ENCODE measurements around the gene RPP25.

The RPP25 gene, protein sequence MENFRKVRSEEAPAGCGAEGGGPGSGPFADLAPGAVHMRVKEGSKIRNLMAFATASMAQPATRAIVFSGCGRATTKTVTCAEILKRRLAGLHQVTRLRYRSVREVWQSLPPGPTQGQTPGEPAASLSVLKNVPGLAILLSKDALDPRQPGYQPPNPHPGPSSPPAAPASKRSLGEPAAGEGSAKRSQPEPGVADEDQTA

DNA sequence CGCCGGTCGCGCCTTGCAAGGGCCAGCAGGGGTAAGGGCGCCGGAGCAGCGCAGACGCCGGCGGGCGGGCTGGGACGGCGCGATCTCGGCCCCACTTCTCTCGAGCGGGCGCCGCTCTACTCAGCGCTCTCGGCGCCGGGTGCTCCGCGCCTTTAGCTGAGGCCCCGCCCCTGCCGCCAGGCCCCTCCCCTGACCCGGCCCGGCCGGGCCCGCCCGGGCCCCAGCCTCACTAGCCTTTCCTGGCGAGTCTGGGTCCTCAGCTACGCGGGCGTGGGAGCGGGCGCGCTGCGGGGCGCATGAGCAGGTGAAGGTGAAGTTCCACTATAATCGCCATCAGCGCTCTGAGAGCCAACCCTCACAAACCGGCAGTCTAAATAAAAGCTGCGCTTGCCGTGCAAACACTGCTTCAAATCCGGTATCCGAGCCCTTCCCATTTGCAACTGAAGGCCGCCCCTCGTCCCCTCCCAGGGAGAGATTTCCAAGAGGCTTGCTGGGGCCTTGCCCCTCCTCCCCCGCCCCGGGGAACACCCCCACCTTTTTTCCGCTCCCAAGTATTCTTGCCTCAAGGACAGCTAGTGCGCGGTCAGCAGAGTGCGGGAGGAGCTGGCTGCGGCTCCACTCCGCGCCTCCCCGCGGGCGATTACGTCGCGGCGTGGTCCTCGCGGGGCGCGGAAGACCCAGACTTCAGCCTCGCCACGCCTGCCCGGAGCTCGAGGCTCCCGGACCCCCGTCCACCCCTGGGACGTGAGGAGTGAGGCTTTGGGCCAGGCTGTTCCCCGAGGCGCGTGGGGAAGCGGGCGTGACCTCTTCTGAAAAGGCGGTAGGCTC lies at the start of gene RPP25:
TSS of gene RPP25 (minus strand) at position 125 of the 828 bp plus-strand sequence. CDS start 189 bp downstream, outside the sequence.
- DNase-seq = peak; percentile 56

DNA sequence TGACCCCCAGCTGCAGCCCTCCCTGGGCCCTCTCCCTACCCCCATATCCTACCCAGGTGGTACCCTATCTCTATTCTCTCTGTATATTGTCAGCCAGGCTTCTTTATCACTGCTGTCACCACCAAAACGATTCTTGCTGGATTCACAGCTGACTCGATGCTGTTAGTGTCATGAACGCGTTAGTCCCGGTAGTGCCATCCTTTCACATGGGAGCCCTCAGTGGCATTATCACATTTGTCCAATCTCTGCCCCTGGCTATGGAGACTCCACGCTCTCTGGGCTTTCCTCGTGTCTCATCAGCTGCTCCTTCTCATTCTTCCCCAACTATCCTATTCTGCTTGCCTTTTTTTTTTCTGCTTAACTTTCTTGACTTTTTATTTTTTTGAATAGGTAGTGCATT lies 45.8 kb upstream of the RPP25 start:
- no peak for DNase-seq

DNA sequence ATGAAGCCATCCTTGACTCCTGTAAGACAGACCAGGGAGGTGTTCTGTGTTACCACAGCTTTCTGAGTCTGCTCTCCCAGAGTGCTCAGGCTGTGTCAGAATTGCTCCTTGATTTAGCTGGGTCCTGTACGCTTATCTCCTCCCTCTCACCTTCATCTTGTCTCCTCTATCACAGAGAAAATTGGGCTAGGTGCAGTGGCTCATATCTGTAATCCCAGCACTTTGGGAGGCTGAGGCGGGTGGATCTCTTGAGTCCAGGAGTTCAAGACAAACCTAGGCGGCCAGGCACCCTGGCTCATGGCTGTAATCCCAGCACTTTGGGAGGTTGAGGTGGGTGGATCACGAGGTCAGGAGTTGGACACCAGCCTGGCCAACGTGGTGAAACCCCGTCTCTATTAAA lies 44.7 kb upstream of the RPP25 start:
- DNase-seq = no peak

DNA sequence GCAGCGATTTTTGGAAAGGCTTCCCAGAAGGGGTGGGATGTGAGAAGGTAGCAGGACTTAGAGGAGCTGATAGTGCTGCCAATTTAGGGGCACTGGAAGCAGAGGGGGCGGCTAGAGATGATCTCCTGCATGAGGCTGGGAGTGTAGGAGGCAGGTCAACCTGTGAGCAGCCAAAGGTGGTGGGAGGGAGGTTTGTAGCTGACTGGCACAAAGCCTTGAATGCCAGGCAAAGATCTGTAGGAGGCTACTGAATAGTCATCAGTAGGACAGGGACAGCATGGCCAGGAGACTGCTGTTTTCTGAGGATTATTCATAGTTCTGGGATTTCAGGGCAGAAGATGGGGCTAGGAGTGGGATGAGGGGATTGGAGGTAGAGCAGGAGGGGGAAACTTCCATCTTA lies 41.0 kb upstream of the RPP25 start:
- DNase-seq = no peak

DNA sequence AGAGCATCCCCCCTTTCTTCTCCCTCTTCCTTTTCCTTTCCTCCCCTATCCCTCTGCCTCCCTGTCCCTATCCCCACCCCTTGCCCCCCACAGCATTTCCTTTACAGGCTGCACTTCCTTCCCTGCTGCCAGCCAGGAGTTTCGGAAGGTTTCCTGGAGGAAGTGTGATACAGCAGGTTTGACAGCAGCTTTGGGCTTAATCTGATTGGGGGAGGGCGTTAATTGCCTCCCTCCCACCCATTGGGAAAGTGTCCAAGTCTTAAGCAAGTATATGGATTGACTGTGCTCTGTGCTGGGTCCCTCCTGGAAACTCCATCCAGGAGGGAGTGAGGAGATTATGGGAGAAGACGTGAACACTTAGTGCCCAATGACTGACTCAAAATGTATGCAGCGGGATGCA lies 40.6 kb upstream of the RPP25 start:
- DNase-seq = no peak

DNA sequence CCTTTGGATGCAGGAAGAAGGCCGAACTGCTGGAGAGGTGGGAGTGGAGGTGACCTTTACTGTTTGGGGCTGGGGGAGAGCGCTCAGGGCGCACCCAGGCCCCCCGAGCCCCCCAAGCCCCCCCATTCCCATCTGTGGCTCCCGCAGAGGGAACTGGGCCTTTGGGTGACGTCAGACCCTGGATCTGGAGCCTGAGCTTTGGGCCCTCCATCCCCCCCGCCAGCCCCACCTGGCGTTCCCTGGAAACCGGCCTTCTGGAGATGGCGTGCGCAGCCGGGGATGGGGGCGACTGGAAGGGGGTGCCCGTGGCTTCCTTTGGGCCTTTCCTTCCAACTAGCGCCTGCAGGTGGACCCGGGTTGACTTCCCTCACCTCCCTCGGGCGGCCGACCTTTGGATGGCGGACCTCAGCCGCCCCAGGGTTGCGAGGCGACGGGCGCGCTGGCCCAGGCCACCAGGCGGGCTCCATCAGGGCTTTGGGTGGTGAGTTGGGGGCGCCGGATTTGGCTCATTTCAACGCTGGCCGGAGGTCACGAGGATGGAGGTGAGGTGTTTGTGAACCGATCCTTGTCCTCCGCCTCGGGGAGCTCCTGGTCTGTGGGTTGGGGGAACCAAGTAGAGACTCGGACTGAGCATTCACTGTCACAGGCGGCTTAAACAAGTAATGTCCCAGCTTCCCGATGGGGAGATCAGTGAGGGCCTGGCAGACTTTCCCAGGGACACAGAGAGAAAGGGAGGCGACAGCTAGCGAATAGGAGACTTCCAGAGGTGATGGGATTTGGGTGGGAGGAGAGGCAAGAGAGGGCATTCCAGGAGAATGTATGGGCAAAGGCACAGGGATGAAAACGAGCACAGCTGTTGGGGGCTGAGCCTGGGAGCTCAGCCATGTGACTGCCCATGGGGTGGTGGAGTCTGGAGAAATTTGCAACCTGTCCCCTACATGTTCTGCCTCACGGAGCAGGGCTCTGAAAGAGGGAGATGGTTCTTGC lies 39.5 kb upstream of the RPP25 start:
- peak; percentile 62 for DNase-seq

DNA sequence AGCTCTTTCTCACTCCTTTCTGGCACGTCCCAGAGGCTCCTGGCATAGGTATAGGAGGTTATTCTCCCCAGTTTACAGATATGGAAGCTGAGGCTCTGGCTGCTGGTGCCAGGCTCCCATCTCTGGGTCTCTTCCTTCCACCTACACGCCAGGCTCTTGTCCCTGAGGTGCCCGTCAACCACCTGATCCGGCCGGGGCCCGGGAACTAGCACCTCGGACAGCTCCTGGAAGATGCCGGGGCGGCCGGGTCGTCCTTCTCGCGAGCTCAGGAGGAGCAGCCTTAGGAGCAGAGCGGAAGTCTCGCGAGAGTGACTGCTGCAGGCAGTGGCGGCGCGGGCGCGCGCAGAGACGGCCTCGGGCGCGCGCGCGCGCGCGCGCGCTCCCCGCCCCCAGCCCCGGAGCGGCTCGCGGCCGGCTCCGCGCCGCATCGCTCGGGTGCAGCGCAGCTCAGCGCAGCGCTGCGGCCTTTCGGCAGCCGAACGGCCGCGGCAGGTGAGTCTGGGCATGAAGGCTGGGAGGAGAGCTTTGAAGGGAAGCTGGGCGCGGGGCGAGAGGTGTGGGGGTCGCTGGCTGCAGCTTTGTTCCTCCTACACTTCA lies 38.7 kb upstream of the RPP25 start, which contains the start of gene SCAMP5:
TSS of gene SCAMP5 (plus strand) at position 382 of the 597 bp plus-strand sequence. CDS start 16,277 bp downstream, outside the sequence.
- DNase-seq = peak; percentile 97

DNA sequence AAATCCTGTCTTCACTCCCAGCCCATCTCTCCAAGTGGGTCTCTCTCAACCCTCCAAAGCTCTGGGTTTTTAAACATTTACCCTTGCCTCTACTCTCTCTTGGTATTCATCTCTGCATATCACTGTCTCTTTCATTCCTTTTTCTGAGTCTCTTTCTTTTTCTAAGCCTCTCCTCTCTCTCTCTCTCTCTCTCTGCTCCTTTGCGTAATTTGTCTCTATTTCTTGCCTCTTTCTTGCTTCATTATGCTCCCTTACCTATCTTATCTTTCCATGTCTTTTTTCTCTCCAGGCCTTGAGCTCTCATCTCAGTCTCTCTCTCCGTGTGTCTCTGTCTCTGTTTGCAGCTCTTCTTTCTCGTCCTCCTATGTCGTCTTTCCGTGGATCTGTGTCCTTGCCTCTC lies 38.1 kb upstream of the RPP25 start:
- DNase-seq = no peak

DNA sequence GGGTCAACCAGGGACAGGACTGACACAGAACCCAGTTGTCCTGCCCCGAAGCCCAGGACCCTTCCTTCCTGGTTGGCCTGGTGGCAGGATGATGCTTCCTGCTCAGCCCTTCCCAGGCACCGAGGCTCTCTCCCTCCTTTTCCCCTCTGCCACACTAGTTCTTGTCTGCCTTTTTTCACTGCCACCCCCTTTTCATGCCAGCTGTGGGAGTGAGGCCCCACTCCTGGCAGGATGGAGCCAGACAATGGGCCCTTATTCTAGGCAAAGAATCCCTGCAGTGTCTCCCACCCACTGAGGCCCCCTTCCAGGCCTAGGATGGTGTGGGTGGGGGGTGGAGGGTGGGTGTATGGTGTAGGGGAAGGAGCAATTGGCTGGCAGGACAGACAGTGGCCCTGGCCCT lies 37.7 kb upstream of the RPP25 start:
- DNase-seq = no peak

DNA sequence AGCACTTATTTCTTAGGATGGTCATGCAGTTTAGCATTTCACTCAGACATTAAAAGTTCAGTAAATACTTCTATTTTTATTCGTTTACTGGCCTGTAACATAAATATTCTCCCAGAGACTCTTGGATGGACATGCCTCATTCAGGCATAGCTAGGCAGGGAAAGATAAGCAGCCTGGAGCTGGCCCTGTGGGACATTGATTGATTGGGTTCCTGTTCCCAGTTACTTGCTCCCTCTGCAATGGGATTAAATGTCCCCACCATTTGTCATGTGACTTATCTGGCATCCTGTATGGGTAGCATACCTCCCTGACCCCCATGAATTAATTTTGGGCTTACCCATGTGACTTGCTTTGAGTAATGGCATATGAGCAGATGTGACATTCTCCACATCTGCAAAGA lies 36.0 kb upstream of the RPP25 start:
- no peak for DNase-seq

DNA sequence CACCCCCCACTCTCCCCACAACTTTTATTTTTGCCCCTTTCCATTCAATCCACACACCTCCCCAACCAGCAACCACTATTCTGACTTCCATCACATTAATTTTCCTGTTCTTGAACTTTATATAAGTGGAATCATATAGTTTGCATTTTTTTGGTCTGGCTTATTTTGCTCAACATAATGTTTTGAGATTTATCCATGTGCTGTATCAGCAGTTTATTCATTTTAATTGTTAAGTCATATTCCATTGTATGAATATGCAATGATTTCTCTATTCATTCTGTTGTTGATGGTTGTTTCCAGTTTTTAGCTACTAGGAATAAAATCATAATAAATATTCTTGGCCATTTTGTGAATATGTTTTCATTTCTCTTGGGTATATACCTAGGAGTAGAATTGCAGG lies 33.0 kb upstream of the RPP25 start:
- no peak for DNase-seq

DNA sequence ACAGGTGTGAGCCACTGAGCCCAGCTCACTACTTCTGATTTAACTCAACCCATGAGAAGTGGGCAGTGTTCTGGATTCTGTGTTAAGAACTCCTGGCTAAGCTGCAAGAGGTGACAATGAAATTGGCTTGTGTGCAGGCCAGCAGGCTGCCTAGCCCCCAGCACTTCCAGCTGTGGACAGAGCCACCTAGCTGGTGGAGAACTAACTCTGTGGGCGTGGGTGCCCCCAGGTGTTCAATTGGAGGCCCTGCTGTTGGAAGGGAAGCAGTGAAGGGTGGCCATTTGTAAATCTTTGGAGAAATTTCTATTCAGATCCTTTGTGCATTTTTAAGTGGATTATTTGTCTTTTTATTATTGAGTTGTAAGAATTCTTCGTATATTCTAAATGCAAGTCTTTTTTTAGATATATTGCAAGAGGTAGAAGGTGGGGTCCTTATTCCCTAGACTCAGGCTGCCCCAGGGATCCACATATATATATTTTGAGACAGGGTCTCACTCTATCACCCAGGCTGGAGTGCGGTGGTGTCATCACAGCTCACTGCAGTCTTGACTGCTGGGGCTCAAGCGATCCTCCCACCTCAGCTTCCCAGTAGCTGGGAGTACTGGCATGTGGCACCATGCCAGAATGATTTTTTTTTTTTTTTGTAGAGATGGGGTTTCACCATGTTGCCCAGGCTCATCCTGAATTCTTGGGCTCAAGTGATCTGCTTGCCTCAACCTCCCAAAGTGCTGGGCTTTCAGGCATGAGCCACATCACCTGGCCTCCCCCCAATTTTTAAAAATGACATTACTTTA lies 31.6 kb upstream of the RPP25 start:
- peak; percentile 50 for DNase-seq

DNA sequence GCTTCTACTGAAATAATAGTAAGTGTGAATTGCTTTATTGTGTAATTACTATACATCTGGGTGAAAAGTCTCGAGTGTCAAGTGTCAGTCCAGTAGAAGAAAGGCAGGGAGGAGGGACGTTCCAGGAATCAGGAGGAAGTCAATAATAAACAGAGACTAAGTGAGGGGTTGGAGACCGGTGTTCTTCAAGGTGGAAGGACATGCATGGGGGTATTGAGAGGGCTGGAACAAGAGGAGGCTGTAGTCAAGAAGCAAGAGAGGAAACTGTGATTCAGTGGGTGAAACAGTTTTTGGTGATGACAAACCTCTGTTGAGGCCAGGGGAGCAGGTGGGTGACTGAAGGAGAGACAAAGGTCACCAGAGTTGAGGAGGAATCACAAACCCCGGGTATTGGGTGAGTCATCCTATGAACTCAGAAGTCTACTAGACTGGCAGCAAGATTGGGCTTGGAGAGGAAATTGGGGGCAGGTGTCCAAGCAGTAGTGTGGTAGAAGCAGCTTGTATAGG lies 27.2 kb upstream of the RPP25 start:
- DNase-seq = no peak

DNA sequence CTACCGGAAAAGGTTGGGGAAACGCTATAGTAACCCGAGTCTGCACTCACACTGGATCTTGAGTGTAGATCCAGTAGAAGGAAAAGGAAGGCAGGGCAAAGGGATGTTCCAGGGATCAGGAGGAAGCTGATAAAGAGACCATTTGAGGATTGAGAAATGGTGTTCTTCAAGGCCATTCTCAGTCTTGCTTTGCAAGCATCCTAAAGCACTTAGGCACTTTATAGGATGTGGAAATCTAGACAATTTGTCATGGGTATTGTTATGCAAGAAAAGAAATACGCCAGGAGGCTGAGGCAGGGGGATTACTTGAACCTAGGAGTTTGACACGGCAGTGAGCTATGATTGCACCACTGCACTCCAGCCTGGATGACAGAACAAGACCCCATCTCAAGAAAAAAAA lies 25.6 kb upstream of the RPP25 start:
- DNase-seq = no peak

DNA sequence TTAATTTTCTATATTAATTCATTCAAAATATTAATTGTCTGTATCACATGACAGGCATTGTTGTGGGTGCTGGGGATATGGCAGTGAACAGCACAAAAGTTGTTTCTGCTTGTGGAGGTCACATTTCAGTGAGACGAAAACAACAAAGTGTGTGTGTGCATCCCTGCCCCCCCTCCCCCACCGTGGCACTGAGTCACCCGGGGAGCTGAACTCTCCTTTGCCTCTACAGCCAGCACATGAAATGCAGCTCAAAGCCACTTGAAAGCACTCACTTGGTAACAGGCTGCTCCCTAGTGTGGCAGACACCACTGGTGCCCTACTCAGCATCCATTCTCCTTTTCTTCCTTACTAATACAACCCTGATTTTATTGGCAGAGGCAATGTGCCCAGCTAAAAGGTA lies 21.9 kb upstream of the RPP25 start:
- no peak for DNase-seq

DNA sequence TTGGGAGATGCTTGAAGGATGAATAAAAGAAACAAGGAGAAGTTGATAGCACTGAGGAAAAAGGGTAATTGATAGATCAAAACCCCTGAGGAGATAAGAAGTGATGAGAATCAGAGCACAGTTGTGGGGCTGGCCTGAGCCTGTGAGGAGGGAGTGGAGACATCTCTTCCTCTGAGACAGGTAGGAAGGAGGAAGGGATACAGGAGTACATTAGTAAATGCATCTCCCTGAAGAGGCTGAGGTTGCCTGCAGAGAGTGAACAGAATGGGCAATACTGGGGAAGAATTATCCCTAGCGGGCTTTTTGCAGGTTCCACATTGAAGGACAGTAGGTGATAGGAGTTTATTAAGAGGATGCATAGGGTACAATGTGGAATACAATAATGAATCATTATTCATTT lies 21.5 kb upstream of the RPP25 start:
- no peak for DNase-seq

DNA sequence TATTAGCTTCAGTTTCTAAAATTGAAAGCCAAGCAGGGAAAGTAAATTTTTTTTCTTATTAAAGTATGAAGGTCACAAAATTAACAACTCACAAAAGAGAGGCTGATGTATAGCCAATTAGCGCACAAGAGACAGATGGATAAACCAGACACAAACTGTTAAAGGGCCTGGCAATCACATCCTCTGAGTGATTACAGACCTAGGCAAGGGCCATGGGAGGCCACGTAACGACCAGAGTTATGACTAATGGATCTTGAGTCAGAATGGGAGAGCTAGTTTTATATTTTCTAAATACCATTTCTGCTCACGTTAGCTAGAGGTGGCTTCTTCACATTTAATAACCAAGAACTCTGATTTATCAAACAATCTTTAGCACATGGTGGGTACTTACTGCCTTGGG lies 21.0 kb upstream of the RPP25 start:
- no peak for DNase-seq

DNA sequence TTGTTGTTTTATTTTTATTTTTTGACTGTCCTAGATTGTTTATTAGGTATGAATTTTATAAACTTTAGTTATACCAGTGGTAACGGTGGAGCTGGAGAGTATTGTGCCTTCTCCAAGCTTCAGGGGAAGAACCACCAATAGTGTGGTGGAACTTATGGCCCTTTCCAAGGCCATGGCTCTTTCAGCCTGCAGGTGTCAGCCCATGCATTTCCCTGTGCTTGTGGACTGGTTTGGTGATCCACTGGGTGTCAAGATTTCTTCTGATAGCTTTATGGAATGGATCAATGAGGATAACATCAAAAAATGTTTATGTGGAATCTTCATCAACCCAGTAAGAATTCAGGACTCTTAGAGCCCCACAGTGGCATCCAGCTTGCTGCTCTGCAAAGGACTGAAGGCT lies 19.6 kb upstream of the RPP25 start:
- DNase-seq = no peak

DNA sequence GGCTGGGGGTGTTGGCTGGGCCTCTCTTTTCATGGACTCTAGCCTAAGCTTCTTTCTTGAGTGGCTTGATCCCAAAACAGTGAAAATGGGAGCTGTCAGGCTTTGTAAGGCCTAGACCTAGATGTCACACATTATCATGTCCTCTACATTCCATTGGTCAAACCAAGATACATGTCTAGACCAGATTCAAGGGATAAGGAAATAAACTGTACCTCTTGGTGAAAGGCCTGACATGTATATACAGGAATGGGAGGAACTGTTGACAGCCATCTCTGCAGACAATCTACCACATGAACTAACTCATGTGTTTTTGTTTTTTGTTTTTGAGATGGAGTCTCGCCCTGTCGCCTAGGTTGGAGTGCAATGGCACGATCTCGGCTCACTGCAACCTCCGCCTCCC lies 11.1 kb upstream of the RPP25 start:
- no peak for DNase-seq

DNA sequence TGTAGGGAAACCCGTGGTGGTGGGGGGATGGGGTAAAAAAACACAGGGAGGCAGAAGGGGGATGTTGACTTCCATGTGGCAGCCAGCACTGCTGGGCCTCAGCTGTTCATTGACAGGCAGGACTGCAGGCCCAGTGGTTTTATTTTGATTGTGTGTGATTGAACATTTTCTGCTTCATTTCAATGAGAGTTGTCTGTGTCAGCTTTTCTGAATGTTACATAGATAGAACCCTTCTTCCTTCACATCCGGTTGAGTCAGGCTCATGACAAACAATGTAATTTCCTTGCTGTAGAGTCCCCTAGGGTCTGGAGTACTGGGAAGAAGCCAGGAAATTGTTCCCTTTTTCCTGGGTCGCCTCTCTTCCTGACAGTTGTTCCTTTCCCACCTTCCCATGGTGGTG lies 8.2 kb upstream of the RPP25 start:
- no peak for DNase-seq

DNA sequence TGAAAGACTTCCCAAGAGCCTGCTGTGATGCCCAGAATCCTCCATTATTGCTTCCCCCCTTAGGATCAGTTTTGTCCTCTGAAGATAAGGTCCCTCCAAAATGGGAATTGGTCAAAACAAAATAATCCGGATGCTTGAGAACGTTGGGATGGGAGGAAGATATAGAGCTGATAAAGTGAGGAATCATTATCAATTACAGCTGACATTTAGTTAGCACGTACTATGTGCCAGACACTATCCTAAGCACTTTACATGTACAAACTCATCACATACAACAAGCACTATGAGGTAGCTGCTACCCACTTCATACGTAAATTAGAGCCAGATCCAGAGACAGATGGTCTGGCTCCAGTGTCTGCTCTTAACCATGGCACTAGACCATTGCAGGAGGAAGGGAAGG lies 6.6 kb upstream of the RPP25 start:
- no peak for DNase-seq

DNA sequence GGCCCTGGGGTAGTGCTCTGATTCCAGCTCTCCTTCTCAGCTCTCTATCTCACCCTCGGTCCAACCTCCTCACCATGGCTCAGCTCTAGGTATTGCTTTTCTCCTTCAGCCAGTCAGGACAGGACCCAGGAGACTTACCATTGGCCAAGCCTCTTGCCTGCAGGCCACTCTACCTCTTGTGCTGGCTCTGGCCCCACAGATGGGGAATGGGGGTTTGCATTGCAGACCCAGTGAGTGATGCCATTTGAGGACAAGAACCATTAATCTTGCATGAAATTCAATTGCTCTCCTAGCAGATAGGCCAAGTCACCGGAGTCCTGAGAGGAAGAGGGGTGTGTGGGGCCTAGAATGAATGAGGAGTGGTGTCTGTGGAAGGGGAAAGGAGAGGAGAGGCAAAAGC lies 6.1 kb upstream of the RPP25 start:
- no peak for DNase-seq

Data from NCI-H1436 (cell line).